ENCODE data around the gene C5orf34. TPM values are rescaled to one million over a fixed set of nuclear protein-coding genes. Genes with fewer than 3 reads are reported as not detected.
"Not testable (repeated sequence)": the region's sequence is repeated elsewhere in the genome, so short reads cannot be mapped to it uniquely, and the experiment has no call there.

Gene C5orf34
- polyA plus RNA-seq, 1 donor from 2014 or later = 12.7 TPM

DNA sequence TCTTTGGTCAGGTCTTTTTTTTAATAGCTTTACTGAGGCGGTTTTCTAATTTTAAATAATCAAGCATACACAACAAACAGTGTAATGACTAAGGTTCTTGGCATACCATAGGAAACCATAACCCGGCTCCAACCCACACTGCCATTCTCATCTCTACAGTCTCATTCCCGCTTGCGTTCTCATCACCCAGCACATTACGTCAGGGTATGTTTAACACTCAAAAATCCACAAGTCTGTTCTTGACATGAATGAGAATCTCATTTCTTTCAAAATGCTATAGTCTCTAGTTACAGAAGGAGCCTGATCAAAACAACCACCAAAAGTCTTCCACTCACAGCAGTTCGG is 505 bp downstream of the C5orf34 start:
- peak overlapping the region; percentile 72 for H3K4me3 ChIP-seq (ENCODE audit: low read length)

DNA sequence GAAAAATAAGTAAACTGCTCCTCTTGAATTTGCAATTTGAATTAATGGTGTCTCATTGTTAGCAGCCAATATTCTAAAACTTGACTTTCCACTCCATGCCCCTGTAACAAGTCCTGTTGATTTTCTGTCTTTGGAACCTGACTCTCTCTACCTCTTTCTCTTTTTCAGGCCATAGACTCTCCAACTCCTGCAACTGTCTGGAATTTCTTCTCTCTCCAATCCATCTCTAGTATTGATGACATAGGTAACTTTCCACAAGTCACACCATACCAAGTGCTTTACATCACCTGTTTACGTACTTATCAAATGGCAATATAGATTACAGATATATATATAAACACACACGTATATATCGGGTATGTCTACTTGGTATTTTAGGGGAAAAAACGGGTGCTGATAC is 923 bp downstream of the C5orf34 start:
- Histone ChIP-seq H3K9ac (ENCODE audit: low read length) (peak overlapping the region; percentile 69), H3K9me3 (ENCODE audit: low read length) (no peaks in the 10 kb centered on the region), H3K27ac (ENCODE audit: low read length) (peak overlapping the region; percentile 84), H3K36me3 (ENCODE audit: insufficient read depth, low read length) (no peaks in the 10 kb centered on the region), H2AFZ (ENCODE audit: low read depth, low read length) (peak overlapping the region; percentile 46), H4K20me1 (ENCODE audit: insufficient read depth) (no peaks in the 10 kb centered on the region), H3K79me2 (replicated peaks; ENCODE audit: insufficient read depth, low read length) (peaks cover 6% of the 10 kb centered on the region), H3K27me3 (ENCODE audit: insufficient read depth, low read depth, low read length) (no peaks in the 10 kb centered on the region), H3K4me2 (ENCODE audit: low read length) (peak overlapping the region; percentile 63), H3F3A (ENCODE audit: insufficient read depth, low read length, poor library complexity, severe bottlenecking) (no peaks in the 10 kb centered on the region), H3K4me3 (ENCODE audit: low read length) (peak overlapping the region; percentile 72), H3K9me2 (ENCODE audit: insufficient read depth, low read length) (no peaks in the 10 kb centered on the region)
- TF ChIP-seq MXI1 (conservative IDR thresholded peaks at IDR 0.05; ENCODE audit: poor library complexity, severe bottlenecking) = no peak
- TF ChIP-seq RAD21 (conservative IDR thresholded peaks at IDR 0.05) = no peak
- TF ChIP-seq, protein P1, sequence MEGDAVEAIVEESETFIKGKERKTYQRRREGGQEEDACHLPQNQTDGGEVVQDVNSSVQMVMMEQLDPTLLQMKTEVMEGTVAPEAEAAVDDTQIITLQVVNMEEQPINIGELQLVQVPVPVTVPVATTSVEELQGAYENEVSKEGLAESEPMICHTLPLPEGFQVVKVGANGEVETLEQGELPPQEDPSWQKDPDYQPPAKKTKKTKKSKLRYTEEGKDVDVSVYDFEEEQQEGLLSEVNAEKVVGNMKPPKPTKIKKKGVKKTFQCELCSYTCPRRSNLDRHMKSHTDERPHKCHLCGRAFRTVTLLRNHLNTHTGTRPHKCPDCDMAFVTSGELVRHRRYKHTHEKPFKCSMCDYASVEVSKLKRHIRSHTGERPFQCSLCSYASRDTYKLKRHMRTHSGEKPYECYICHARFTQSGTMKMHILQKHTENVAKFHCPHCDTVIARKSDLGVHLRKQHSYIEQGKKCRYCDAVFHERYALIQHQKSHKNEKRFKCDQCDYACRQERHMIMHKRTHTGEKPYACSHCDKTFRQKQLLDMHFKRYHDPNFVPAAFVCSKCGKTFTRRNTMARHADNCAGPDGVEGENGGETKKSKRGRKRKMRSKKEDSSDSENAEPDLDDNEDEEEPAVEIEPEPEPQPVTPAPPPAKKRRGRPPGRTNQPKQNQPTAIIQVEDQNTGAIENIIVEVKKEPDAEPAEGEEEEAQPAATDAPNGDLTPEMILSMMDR (IDR thresholded peaks at IDR 0.05; ENCODE audit: poor library complexity, severe bottlenecking) = no peak
- no peak for TF ChIP-seq POLR2AphosphoS5 (IDR thresholded peaks at IDR 0.05)
- no peak for TF ChIP-seq SMC3 (conservative IDR thresholded peaks at IDR 0.05; ENCODE audit: poor library complexity)
- no peak for TF ChIP-seq EP300 (conservative IDR thresholded peaks at IDR 0.05; ENCODE audit: poor library complexity, severe bottlenecking)
- TF ChIP-seq, protein P2, sequence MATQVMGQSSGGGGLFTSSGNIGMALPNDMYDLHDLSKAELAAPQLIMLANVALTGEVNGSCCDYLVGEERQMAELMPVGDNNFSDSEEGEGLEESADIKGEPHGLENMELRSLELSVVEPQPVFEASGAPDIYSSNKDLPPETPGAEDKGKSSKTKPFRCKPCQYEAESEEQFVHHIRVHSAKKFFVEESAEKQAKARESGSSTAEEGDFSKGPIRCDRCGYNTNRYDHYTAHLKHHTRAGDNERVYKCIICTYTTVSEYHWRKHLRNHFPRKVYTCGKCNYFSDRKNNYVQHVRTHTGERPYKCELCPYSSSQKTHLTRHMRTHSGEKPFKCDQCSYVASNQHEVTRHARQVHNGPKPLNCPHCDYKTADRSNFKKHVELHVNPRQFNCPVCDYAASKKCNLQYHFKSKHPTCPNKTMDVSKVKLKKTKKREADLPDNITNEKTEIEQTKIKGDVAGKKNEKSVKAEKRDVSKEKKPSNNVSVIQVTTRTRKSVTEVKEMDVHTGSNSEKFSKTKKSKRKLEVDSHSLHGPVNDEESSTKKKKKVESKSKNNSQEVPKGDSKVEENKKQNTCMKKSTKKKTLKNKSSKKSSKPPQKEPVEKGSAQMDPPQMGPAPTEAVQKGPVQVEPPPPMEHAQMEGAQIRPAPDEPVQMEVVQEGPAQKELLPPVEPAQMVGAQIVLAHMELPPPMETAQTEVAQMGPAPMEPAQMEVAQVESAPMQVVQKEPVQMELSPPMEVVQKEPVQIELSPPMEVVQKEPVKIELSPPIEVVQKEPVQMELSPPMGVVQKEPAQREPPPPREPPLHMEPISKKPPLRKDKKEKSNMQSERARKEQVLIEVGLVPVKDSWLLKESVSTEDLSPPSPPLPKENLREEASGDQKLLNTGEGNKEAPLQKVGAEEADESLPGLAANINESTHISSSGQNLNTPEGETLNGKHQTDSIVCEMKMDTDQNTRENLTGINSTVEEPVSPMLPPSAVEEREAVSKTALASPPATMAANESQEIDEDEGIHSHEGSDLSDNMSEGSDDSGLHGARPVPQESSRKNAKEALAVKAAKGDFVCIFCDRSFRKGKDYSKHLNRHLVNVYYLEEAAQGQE (IDR thresholded peaks at IDR 0.05; ENCODE audit: borderline replicate concordance) = no peak
- TF ChIP-seq EZH2 (IDR thresholded peaks at IDR 0.05; ENCODE audit: borderline replicate concordance, insufficient read depth, low read length, poor library complexity, severe bottlenecking) = no peak
- TF ChIP-seq TAF1 (IDR thresholded peaks at IDR 0.05; ENCODE audit: low read depth) = no peak

More for the DNA sequence above, 505 bp downstream of the C5orf34 start:
- peak overlapping the region; percentile 63 for H3K4me2 ChIP-seq (ENCODE audit: low read length)
- H2AFZ ChIP-seq (ENCODE audit: low read depth, low read length) = peak overlapping the region; percentile 46
- no peaks in the 10 kb centered on the region for H4K20me1 ChIP-seq (ENCODE audit: insufficient read depth)
- no peaks in the 10 kb centered on the region for H3F3A ChIP-seq (ENCODE audit: insufficient read depth, low read length, poor library complexity, severe bottlenecking)
- no peaks in the 10 kb centered on the region for H3K27me3 ChIP-seq (ENCODE audit: insufficient read depth, low read depth, low read length)
- H3K9me3 ChIP-seq (ENCODE audit: low read length) = no peaks in the 10 kb centered on the region
- TF ChIP-seq MXI1 (conservative IDR thresholded peaks at IDR 0.05; ENCODE audit: poor library complexity, severe bottlenecking) (no peak), SMC3 (conservative IDR thresholded peaks at IDR 0.05; ENCODE audit: poor library complexity) (no peak), TAF1 (IDR thresholded peaks at IDR 0.05; ENCODE audit: low read depth) (no peak), EP300 (conservative IDR thresholded peaks at IDR 0.05; ENCODE audit: poor library complexity, severe bottlenecking) (no peak), POLR2AphosphoS5 (IDR thresholded peaks at IDR 0.05) (no peak), EZH2 (IDR thresholded peaks at IDR 0.05; ENCODE audit: borderline replicate concordance, insufficient read depth, low read length, poor library complexity, severe bottlenecking) (no peak), RAD21 (conservative IDR thresholded peaks at IDR 0.05) (no peak)
- TF ChIP-seq, protein P1 (IDR thresholded peaks at IDR 0.05; ENCODE audit: poor library complexity, severe bottlenecking) = no peak
- TF ChIP-seq, protein P2 (IDR thresholded peaks at IDR 0.05; ENCODE audit: borderline replicate concordance) = no peak
- H3K9me2 ChIP-seq (ENCODE audit: insufficient read depth, low read length) = no peaks in the 10 kb centered on the region
- peak overlapping the region; percentile 69 for H3K9ac ChIP-seq (ENCODE audit: low read length)
- no peaks in the 10 kb centered on the region for H3K36me3 ChIP-seq (ENCODE audit: insufficient read depth, low read length)
- peaks cover 6% of the 10 kb centered on the region for H3K79me2 ChIP-seq (replicated peaks; ENCODE audit: insufficient read depth, low read length)
- peak overlapping the region; percentile 84 for H3K27ac ChIP-seq (ENCODE audit: low read length)

DNA sequence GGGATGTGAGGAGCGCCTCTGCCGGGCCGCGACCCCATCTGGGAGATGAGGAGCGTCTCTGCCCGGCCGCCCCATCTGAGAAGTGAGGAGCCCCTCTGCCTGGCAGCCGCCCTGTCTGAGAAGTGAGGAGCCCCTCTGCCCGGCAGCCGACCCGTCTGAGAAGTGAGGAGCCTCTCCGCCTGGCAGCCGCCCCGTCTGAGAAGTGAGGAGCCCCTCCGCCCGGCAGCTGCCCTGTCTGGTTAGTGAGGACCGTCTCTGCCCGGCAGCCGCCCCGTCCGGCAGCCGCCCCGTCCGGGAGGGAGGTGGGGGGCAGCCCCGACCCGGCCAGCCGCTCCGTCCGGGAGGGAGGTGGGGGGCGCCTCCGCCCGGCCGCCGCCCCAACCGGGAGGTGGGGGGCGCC is 3.9 kb downstream of the C5orf34 start:
- H4K20me1 ChIP-seq (ENCODE audit: insufficient read depth); H3K79me2 ChIP-seq (replicated peaks; ENCODE audit: insufficient read depth, low read length); H2AFZ ChIP-seq (ENCODE audit: low read depth, low read length); H3K9me2 ChIP-seq (ENCODE audit: insufficient read depth, low read length); H3K27ac ChIP-seq (ENCODE audit: low read length); H3K36me3 ChIP-seq (ENCODE audit: insufficient read depth, low read length); H3K4me3 ChIP-seq (ENCODE audit: low read length); H3K27me3 ChIP-seq (ENCODE audit: insufficient read depth, low read depth, low read length); H3K9ac ChIP-seq (ENCODE audit: low read length); H3K4me2 ChIP-seq (ENCODE audit: low read length); H3K9me3 ChIP-seq (ENCODE audit: low read length); H3F3A ChIP-seq (ENCODE audit: insufficient read depth, low read length, poor library complexity, severe bottlenecking): not testable (repeated sequence)

Measured in neural cell (in vitro differentiated cells).